ENCODE results near the gene GLIPR1. TPM values are rescaled to one million over a fixed set of nuclear protein-coding genes. Genes with fewer than 3 reads are reported as not detected.
A peak's percentile ranks its signal among the peaks of the same experiment; 100 is the strongest.
"Not testable (repeated sequence)": the region's sequence is repeated elsewhere in the genome, so short reads cannot be mapped to it uniquely, and the experiment has no call there.

GLIPR1 gene
- total RNA-seq, 1 donor from 2014 or later = 44.4 TPM

GRCh38 chr12:75511116-75512048 lies 30.8 kb downstream of the GLIPR1 start, which contains the start of gene KRR1:
Gene KRR1, minus strand, starts transcription at chr12:75511609. Its CDS starts 12 bp downstream, at chr12:75511597.
- peak; percentile 96 for DNase-seq (ENCODE audit: low spot score)

- not testable (repeated sequence) for DNase-seq (ENCODE audit: low spot score)
Observed at GRCh38 chr12:75521224-75521623, 40.7 kb downstream of the GLIPR1 start.

GRCh38 chr12:75522124-75522523 lies 41.6 kb downstream of the GLIPR1 start:
- DNase-seq (ENCODE audit: low spot score) = not testable (repeated sequence)

GRCh38 chr12:75525263-75525662 lies 44.7 kb downstream of the GLIPR1 start:
- no peak for DNase-seq (ENCODE audit: low spot score)

GRCh38 chr12:75526655-75527511 lies 46.3 kb downstream of the GLIPR1 start:
- no peak for DNase-seq (ENCODE audit: low spot score)

- no peak for DNase-seq (ENCODE audit: low spot score)
Observed at GRCh38 chr12:75528272-75528671, 47.7 kb downstream of the GLIPR1 start.

GRCh38 chr12:75528692-75529091 lies 48.1 kb downstream of the GLIPR1 start:
- no peak for DNase-seq (ENCODE audit: low spot score)

- no peak for DNase-seq (ENCODE audit: low spot score)
Observed at GRCh38 chr12:75529316-75529715, 48.8 kb downstream of the GLIPR1 start.

- DNase-seq (ENCODE audit: low spot score) = no peak
Observed at GRCh38 chr12:75529826-75530225, 49.3 kb downstream of the GLIPR1 start.

- no peak for DNase-seq (ENCODE audit: low spot score)
Observed at GRCh38 chr12:75533239-75533638, 52.7 kb downstream of the GLIPR1 start.

GRCh38 chr12:75539889-75540288 lies 59.3 kb downstream of the GLIPR1 start:
- no peak for DNase-seq (ENCODE audit: low spot score)

GRCh38 chr12:75542942-75543341 lies 62.4 kb downstream of the GLIPR1 start:
- no peak for DNase-seq (ENCODE audit: low spot score)

- no peak for DNase-seq (ENCODE audit: low spot score)
Observed at GRCh38 chr12:75543529-75543928, 63.0 kb downstream of the GLIPR1 start.

- DNase-seq (ENCODE audit: low spot score) = no peak
Observed at GRCh38 chr12:75545636-75546035, 65.1 kb downstream of the GLIPR1 start.

GRCh38 chr12:75548879-75549278 lies 68.3 kb downstream of the GLIPR1 start:
- DNase-seq (ENCODE audit: low spot score) = no peak

GRCh38 chr12:75549989-75550388 lies 69.4 kb downstream of the GLIPR1 start:
- DNase-seq (ENCODE audit: low spot score) = no peak

- peak; percentile 23 for DNase-seq (ENCODE audit: low spot score)
Observed at GRCh38 chr12:75550401-75551240, 70.1 kb downstream of the GLIPR1 start.

GRCh38 chr12:75551477-75551876 lies 70.9 kb downstream of the GLIPR1 start:
- DNase-seq (ENCODE audit: low spot score) = no peak

GRCh38 chr12:75553398-75553797 lies 72.8 kb downstream of the GLIPR1 start:
- no peak for DNase-seq (ENCODE audit: low spot score)

Measured in mucosa of gallbladder (tissue), 1 donor.